Mucosa of gallbladder (tissue), 1 donor: ENCODE measurements around the gene PDE6G. TPM values are rescaled to one million over a fixed set of nuclear protein-coding genes. Genes with fewer than 3 reads are reported as not detected.

Experiments
- DNase-seq: peaks from one replicate; pipeline ENCODE4 v3.0.0-alpha.2; 2020; ENCODE audit warnings: low spot score
- total RNA-seq: library from RNA; stranded (reverse); gene quantifications from one replicate; pipeline ENCODE4 v1.2.1, GENCODE V29; 2021
- donor health status: DM: no; HTN: no; CAD: no.

Gene PDE6G
- total RNA-seq, 1 donor from 2014 or later = 0.32 TPM

- DNase-seq = no peak
These were observed 31.6 kb upstream of the PDE6G start for GRCh38 chr17:81687770-81688541.

- no peak for DNase-seq
These were observed 30.3 kb upstream of the PDE6G start for GRCh38 chr17:81686614-81687013.

- DNase-seq = no peak
These were observed 28.8 kb upstream of the PDE6G start for GRCh38 chr17:81685108-81685507.

GRCh38 chr17:81684442-81684911 lies 28.1 kb upstream of the PDE6G start:
- no peak for DNase-seq

GRCh38 chr17:81683584-81684441 lies 27.5 kb upstream of the PDE6G start, which contains the start of the genes ARL16 and HGS:
TSS of gene ARL16 (minus strand) at chr17:81683797. CDS start at chr17:81683753, 44 bp downstream.
TSS of gene HGS (plus strand) at chr17:81684011. CDS start at chr17:81684067, 56 bp downstream.
- peak; percentile 99 for DNase-seq

- no peak for DNase-seq
These were observed 26.9 kb upstream of the PDE6G start for GRCh38 chr17:81683208-81683583.

- no peak for DNase-seq
These were observed 26.3 kb upstream of the PDE6G start for GRCh38 chr17:81682565-81683207.

- DNase-seq = no peak
These were observed 25.3 kb upstream of the PDE6G start for GRCh38 chr17:81681672-81682071.

GRCh38 chr17:81680150-81680549 lies 23.8 kb upstream of the PDE6G start:
- no peak for DNase-seq

- no peak for DNase-seq
These were observed 20.6 kb upstream of the PDE6G start for GRCh38 chr17:81676906-81677305.

- DNase-seq = peak; percentile 21
These were observed 19.3 kb upstream of the PDE6G start for GRCh38 chr17:81675515-81676221.

- DNase-seq = no peak
These were observed 17.4 kb upstream of the PDE6G start for GRCh38 chr17:81673561-81674258.

GRCh38 chr17:81672954-81673353 lies 16.6 kb upstream of the PDE6G start:
- DNase-seq = no peak

- no peak for DNase-seq
These were observed 16.2 kb upstream of the PDE6G start for GRCh38 chr17:81672504-81672903.

GRCh38 chr17:81667754-81668153 lies 11.4 kb upstream of the PDE6G start:
- DNase-seq = no peak

GRCh38 chr17:81666342-81667191 lies 10.2 kb upstream of the PDE6G start, which contains the start of the genes CCDC137 and OXLD1:
TSS of gene CCDC137 (plus strand) at chr17:81666737. CDS start at chr17:81666767, 30 bp downstream.
TSS of gene OXLD1 (minus strand) at chr17:81666605. CDS start at chr17:81666577, 28 bp downstream.
- DNase-seq = peak; percentile 96

- no peak for DNase-seq
These were observed 9.7 kb upstream of the PDE6G start for GRCh38 chr17:81666092-81666341.

GRCh38 chr17:81665205-81666091 lies 9.1 kb upstream of the PDE6G start:
- DNase-seq = no peak

- no peak for DNase-seq
These were observed 7.7 kb upstream of the PDE6G start for GRCh38 chr17:81664051-81664470.
